ENCODE data around the gene VWF. TPM values are rescaled to one million over a fixed set of nuclear protein-coding genes. Genes with fewer than 3 reads are reported as not detected.

The VWF gene
- total RNA-seq, 1 donor from 2014 or later: not detected

DNA sequence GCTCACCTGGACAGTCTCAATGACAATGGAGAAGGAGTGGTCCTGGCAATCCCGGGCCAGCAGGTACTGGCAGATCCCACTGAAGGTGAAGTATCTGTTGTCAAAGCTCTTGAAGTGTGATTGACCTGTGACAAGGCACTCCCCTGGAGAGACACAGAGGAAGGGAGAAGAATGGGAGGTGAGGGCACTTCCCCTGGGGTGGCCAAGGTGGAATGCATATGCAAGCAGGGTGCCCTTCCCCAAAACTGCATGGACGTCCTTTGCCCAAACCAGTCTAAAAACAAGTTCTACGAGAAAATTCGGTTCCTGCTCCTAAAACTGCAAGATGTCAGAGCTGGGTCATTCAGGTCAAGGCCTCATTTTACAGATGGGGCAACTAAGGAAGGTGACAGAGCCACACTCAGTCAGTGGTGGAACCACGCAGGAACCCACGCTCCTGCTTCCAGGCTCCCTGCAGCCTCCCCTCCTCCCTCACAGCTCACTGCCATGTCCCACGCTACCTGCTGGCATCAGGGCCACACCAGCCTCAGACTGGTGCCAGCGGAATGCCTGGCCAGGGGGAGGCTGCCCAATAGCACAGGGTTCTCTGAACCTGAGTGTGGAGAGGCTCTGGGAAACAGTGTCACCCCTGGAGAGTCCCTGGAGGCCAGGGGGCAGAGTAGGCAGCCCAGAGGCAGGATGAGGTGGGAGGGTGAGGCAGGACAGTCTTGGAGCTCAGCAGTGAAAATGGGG is 59.2 kb downstream of the VWF start:
- intact Hi-C loops (cut with micrococcal nuclease): no loop called here
- no peaks in the 10 kb centered on the region for H3K4me1 Mint-ChIP-seq
- TF ChIP-seq, protein P1, sequence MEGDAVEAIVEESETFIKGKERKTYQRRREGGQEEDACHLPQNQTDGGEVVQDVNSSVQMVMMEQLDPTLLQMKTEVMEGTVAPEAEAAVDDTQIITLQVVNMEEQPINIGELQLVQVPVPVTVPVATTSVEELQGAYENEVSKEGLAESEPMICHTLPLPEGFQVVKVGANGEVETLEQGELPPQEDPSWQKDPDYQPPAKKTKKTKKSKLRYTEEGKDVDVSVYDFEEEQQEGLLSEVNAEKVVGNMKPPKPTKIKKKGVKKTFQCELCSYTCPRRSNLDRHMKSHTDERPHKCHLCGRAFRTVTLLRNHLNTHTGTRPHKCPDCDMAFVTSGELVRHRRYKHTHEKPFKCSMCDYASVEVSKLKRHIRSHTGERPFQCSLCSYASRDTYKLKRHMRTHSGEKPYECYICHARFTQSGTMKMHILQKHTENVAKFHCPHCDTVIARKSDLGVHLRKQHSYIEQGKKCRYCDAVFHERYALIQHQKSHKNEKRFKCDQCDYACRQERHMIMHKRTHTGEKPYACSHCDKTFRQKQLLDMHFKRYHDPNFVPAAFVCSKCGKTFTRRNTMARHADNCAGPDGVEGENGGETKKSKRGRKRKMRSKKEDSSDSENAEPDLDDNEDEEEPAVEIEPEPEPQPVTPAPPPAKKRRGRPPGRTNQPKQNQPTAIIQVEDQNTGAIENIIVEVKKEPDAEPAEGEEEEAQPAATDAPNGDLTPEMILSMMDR (IDR thresholded peaks at IDR 0.05): no peak
- peaks cover 21% of the 10 kb centered on the region for H3K27me3 Mint-ChIP-seq
- ATAC-seq (ENCODE audit: low read depth): no peak
- no peak for DNase-seq
- POLR2A ChIA-PET: no interaction called here
- CTCF ChIA-PET: interaction anchor here (0.7 to 1.1 kb wide), 2 partner anchors 77 to 213 kb away, joined by 3 to 4 read pairs; no protein-coding TSS in a partner anchor
- no peaks in the 10 kb centered on the region for H3K9me3 Mint-ChIP-seq
- no peak overlapping the region for H3K27ac Mint-ChIP-seq
- H3K36me3 Mint-ChIP-seq (ENCODE audit: low read depth): no peaks in the 10 kb centered on the region
- no peak overlapping the region for H3K4me3 Mint-ChIP-seq

DNA sequence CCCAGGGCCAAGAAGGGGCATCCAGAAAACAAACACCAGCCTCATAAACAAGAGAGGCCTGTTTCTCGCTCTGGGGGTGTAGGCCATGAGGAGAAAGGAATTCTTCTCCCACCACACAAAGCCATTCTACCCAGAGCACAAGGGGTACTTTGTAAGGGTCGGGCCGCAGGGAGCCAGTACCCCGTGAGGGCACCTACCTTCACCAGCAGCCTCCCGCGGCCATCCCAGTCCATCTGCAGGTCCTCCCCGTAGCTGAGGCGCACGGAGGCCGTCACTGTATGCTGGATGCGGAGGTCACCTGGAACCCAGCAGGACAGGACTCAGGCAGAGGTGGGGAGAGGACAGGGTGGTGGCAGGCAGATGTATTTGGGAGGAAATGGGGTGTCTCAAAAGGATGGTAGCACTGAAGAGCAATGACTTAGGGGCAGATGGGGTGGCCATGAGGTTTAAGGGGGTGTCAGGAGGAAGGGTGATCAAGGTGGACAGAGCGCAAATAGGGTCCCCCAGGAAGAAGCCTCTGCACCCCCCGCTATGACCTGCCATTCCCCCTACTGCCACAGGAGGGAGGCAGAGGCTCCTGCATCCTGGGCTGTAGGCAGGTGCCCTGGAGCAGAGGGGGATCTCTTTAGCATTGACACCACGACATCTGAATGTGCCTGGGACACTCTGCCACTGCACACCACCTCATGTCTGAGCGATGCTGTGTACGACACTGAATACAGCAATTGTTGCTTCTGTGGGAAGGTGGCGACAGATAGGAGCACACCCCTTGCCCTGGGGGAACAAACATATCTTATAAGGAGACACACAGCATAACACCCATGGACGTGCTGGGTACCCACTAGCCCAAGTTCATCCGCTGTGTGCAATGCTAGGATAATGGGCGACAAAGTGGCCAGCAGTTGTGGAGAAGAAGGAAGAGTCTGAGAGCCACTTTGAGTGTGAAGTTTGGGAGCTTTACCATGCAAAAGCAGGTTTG is 61.4 kb downstream of the VWF start:
- Mint-ChIP-seq H3K4me3 (no peak overlapping the region), H3K9me3 (no peaks in the 10 kb centered on the region), H3K4me1 (no peaks in the 10 kb centered on the region), H3K36me3 (ENCODE audit: low read depth) (no peaks in the 10 kb centered on the region), H3K27me3 (peaks cover 22% of the 10 kb centered on the region), H3K27ac (no peak overlapping the region)
- DNase-seq (peak; percentile 41), ATAC-seq (ENCODE audit: low read depth) (peak; percentile 71)
- ChIA-PET CTCF (interaction anchor here (0.7 kb wide), 1 partner anchor 221 kb away, joined by 3 read pairs; no protein-coding TSS in a partner anchor), POLR2A (no interaction called here)
- TF ChIP-seq, protein P1 (IDR thresholded peaks at IDR 0.05): no peak
- intact Hi-C loops (cut with micrococcal nuclease): loop anchor here (1.0 kb wide), 2 partner anchors 215 to 222 kb away; no protein-coding TSS in a partner anchor

GRCh38 chr12:6062395-6062756 is 62.1 kb downstream of the VWF start:
- no peaks in the 10 kb centered on the region for H3K9me3 Mint-ChIP-seq
- H3K27ac Mint-ChIP-seq: no peak overlapping the region
- H3K4me3 Mint-ChIP-seq: no peak overlapping the region
- H3K36me3 Mint-ChIP-seq (ENCODE audit: low read depth): no peaks in the 10 kb centered on the region
- H3K27me3 Mint-ChIP-seq: peaks cover 21% of the 10 kb centered on the region
- intact Hi-C loops (cut with micrococcal nuclease): no loop called here
- TF ChIP-seq, protein P1 (IDR thresholded peaks at IDR 0.05): no peak
- DNase-seq (no peak), ATAC-seq (ENCODE audit: low read depth) (no peak)
- H3K4me1 Mint-ChIP-seq: no peaks in the 10 kb centered on the region
- POLR2A ChIA-PET: no interaction called here
- CTCF ChIA-PET: no interaction called here

DNA sequence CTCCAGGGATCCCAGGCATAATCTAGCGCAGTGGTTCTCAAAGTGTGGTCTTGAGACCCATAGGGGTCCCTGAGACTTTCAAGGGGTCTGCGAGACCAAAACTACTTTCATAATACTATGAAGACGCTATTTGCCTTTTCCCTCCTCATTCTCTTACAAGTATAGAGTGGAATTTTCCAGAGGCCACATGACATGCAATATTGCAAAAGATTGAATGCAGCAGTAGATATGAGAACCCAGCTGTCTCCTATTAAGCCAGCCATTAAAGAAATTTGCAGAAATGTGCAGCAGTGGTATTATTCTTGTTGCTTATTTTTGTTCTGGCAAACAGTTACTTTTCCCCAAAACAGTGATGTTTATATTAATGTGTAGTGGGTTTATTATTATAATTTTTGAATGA is 62.8 kb downstream of the VWF start:
- TF ChIP-seq, protein P1 (IDR thresholded peaks at IDR 0.05): no peak
- CTCF ChIA-PET: no interaction called here
- Mint-ChIP-seq H3K4me1 (no peaks in the 10 kb centered on the region), H3K27ac (no peak overlapping the region), H3K36me3 (ENCODE audit: low read depth) (no peaks in the 10 kb centered on the region), H3K9me3 (no peaks in the 10 kb centered on the region), H3K4me3 (no peak overlapping the region), H3K27me3 (peaks cover 20% of the 10 kb centered on the region)
- DNase-seq: no peak
- intact Hi-C loops (cut with micrococcal nuclease): no loop called here
- POLR2A ChIA-PET: no interaction called here
- ATAC-seq (ENCODE audit: low read depth): no peak

All from activated B cell treated with CpG ODN at 0.5 μM for 24 hours (primary cell).